Transverse colon (tissue), 4 donors: ENCODE data around the gene CNNM1.

ENCODE experiments used
- POLR2AphosphoS5 ChIP-seq, 3 donors: sonication (generic); formaldehyde crosslinking; IDR thresholded peaks; one replicate each; pipeline ENCODE4 v1.6.1; 2016; ENCODE audit warnings: antibody characterized with exemption in 3 of 3
- TF ChIP-seq, protein P1 (sequence below), 5 experiments: fragments of 200-600 bp in 3 of 5; fragments of 450-650 bp in 2 of 5; sonication (generic) in 3 of 5; IDR thresholded peaks; 1 replicate in 2 of 5; 2 replicates in 3 of 5; pipeline ENCODE4 v1.5.1; 2016 to 2017; ENCODE audit warnings: antibody characterized with exemption in 5 of 5, inconsistent platforms in 3 of 5, mild to moderate bottlenecking in 2 of 5, moderate library complexity in 1 of 5

- TF ChIP-seq POLR2AphosphoS5 (IDR thresholded peaks at IDR 0.05), result no peak
- TF ChIP-seq, protein P1, sequence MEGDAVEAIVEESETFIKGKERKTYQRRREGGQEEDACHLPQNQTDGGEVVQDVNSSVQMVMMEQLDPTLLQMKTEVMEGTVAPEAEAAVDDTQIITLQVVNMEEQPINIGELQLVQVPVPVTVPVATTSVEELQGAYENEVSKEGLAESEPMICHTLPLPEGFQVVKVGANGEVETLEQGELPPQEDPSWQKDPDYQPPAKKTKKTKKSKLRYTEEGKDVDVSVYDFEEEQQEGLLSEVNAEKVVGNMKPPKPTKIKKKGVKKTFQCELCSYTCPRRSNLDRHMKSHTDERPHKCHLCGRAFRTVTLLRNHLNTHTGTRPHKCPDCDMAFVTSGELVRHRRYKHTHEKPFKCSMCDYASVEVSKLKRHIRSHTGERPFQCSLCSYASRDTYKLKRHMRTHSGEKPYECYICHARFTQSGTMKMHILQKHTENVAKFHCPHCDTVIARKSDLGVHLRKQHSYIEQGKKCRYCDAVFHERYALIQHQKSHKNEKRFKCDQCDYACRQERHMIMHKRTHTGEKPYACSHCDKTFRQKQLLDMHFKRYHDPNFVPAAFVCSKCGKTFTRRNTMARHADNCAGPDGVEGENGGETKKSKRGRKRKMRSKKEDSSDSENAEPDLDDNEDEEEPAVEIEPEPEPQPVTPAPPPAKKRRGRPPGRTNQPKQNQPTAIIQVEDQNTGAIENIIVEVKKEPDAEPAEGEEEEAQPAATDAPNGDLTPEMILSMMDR (IDR thresholded peaks at IDR 0.05), result no peak
Measured at GRCh38 chr10:99421233-99421739, 92.1 kb downstream of the CNNM1 start.
